GM19463 (cell line): ENCODE results near the gene TMIE.

Experiments used
- ATAC-seq: cut with Tn5 transposase; IDR thresholded peaks from one replicate; pipeline ENCODE4 v1.9.1; 2021; ENCODE audit warnings: mild to moderate bottlenecking, moderate library complexity; ENCODE audit not compliant: unreplicated experiment

Gene TMIE

GRCh38 chr3:46755646-46756045, 54.5 kb downstream of the TMIE start:
- no peak for ATAC-seq

- ATAC-seq = no peak
These were observed 55.5 kb downstream of the TMIE start for GRCh38 chr3:46756642-46757041.

- no peak for ATAC-seq
These were observed 58.3 kb downstream of the TMIE start for GRCh38 chr3:46759239-46760167.
